Progenitor cell of endocrine pancreas (in vitro differentiated cells): ENCODE measurements around the gene ITGA8. TPM values are rescaled to one million over a fixed set of nuclear protein-coding genes. Genes with fewer than 3 reads are reported as not detected.
"Not testable (repeated sequence)": the region's sequence is repeated elsewhere in the genome, so short reads cannot be mapped to it uniquely, and the experiment has no call there.

Source experiments
- DNase-seq: peaks from one replicate; pipeline ENCODE4 v3.0.0; 2021; ENCODE audit warnings: low spot score; ENCODE audit not compliant: unreplicated experiment
- H3K27ac Mint-ChIP-seq: 2 replicates; pipeline ENCODE4 v1.8.0; 2021; ENCODE audit warnings: mild to moderate bottlenecking, moderate library complexity, mixed read lengths
- H3K27me3 Mint-ChIP-seq: 2 replicates; pipeline ENCODE4 v1.8.0; 2021; ENCODE audit warnings: mixed read lengths
- H3K36me3 Mint-ChIP-seq: 2 replicates; pipeline ENCODE4 v1.8.0; 2022; ENCODE audit warnings: mixed read lengths; ENCODE audit not compliant: insufficient read depth
- H3K4me1 Mint-ChIP-seq: 2 replicates; pipeline ENCODE4 v1.8.0; 2021; ENCODE audit warnings: low read depth, mixed read lengths
- H3K4me3 Mint-ChIP-seq: 2 replicates; pipeline ENCODE4 v1.8.0; 2021; ENCODE audit warnings: low read depth, mild to moderate bottlenecking, moderate library complexity, mixed read lengths
- H3K9me3 Mint-ChIP-seq: 2 replicates; pipeline ENCODE4 v1.8.0; 2021; ENCODE audit warnings: low read depth, mixed read lengths
- CTCF ChIP-seq: fragments of 200-600 bp; sonication (generic); IDR thresholded peaks from one replicate; pipeline ENCODE4 v1.5.0; 2021; ENCODE audit warnings: antibody characterized with exemption, mild to moderate bottlenecking; ENCODE audit not compliant: unreplicated experiment
- total RNA-seq: library from RNA; stranded (reverse); gene quantifications from 2 replicates; pipeline ENCODE4 v1.2.1, GENCODE V29; 2021

ITGA8 gene
- total RNA-seq, 1 donor from 2014 or later, result not detected

GRCh38 chr10:15541376-15541775 is 178.3 kb downstream of the ITGA8 start:
- Mint-ChIP-seq H3K4me1 (no peaks in the 10 kb centered on the region), H3K9me3 (peaks cover 17% of the 10 kb centered on the region), H3K4me3 (no peak overlapping the region), H3K36me3 (no peaks in the 10 kb centered on the region), H3K27me3 (no peaks in the 10 kb centered on the region), H3K27ac (no peak overlapping the region)
- no peak for DNase-seq
- TF ChIP-seq CTCF, result no peak

GRCh38 chr10:15540727-15541126 is 179.0 kb downstream of the ITGA8 start:
- peaks cover 19% of the 10 kb centered on the region for H3K9me3 Mint-ChIP-seq
- H3K4me1 Mint-ChIP-seq, result no peaks in the 10 kb centered on the region
- no peaks in the 10 kb centered on the region for H3K27me3 Mint-ChIP-seq
- no peaks in the 10 kb centered on the region for H3K36me3 Mint-ChIP-seq
- DNase-seq, result no peak
- no peak for TF ChIP-seq CTCF
- no peak overlapping the region for H3K4me3 Mint-ChIP-seq
- no peak overlapping the region for H3K27ac Mint-ChIP-seq

GRCh38 chr10:15539262-15539661 is 180.5 kb downstream of the ITGA8 start:
- Mint-ChIP-seq H3K4me3 (no peak overlapping the region), H3K36me3 (no peaks in the 10 kb centered on the region), H3K9me3 (peaks cover 16% of the 10 kb centered on the region), H3K27ac (no peak overlapping the region), H3K27me3 (peaks cover 2% of the 10 kb centered on the region), H3K4me1 (no peaks in the 10 kb centered on the region)
- no peak for DNase-seq
- no peak for TF ChIP-seq CTCF

GRCh38 chr10:15534928-15535538 is 184.7 kb downstream of the ITGA8 start:
- H3K4me1 Mint-ChIP-seq, H3K27ac Mint-ChIP-seq, H3K4me3 Mint-ChIP-seq: not testable (repeated sequence)

GRCh38 chr10:15531927-15532722 is 187.6 kb downstream of the ITGA8 start:
- H3K36me3 Mint-ChIP-seq, result no peaks in the 10 kb centered on the region
- H3K9me3 Mint-ChIP-seq, result peaks cover 5% of the 10 kb centered on the region
- peaks cover 25% of the 10 kb centered on the region for H3K27me3 Mint-ChIP-seq
- TF ChIP-seq CTCF, result no peak
- peaks cover 4% of the 10 kb centered on the region for H3K4me1 Mint-ChIP-seq
- DNase-seq, result no peak
- no peak overlapping the region for H3K27ac Mint-ChIP-seq
- H3K4me3 Mint-ChIP-seq, result no peak overlapping the region

More at GRCh38 chr10:15534928-15535538, 184.7 kb downstream of the ITGA8 start:
- peaks cover 10% of the 10 kb centered on the region for H3K27me3 Mint-ChIP-seq
- H3K9me3 Mint-ChIP-seq, DNase-seq, H3K36me3 Mint-ChIP-seq: not testable (repeated sequence)
